Measurements from ENCODE around the gene MAP3K9. TPM values are rescaled to one million over a fixed set of nuclear protein-coding genes. Genes with fewer than 3 reads are reported as not detected.

Gene MAP3K9
- total RNA-seq, 2 experiments from 2014 or later: 4.2 to 6.4 TPM

DNA sequence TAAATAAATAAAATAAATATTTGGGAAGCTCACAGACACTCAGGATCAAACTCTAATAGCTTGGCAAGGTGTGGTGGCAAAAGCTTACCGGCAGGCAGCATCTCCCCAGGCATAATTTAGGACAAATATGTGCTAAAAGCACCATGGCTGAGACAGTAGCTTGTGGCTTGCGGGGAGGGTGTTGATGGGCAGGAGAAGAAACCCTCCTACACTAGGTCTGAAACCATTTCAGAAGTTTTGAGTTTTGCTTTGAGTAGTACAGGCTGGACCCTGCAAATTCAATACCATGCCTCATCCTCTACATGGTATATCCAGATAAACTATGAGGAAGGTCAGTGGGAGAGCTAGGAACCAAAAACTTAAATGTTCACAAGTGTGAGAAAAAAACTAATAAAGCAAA, 33.1 kb downstream of the MAP3K9 start:
- POLR2A ChIA-PET: interaction anchor here (0.7 to 0.8 kb wide), 2 partner anchors 110 to 180 kb away, joined by 3 to 5 read pairs; no protein-coding TSS in a partner anchor
- no peak overlapping the region for H3K4me2 ChIP-seq (ENCODE audit: low read length)
- H3K9me2 ChIP-seq (ENCODE audit: insufficient read depth, low read length): no peaks in the 10 kb centered on the region
- no peak overlapping the region for H3K27ac ChIP-seq (ENCODE audit: low read depth, low read length, poor library complexity, severe bottlenecking)
- H3K4me1 ChIP-seq (ENCODE audit: insufficient read depth, low read length, poor library complexity, severe bottlenecking): peaks cover 22% of the 10 kb centered on the region
- H4K20me1 ChIP-seq (ENCODE audit: insufficient read depth, low read length): no peaks in the 10 kb centered on the region
- no peaks in the 10 kb centered on the region for H3K79me2 ChIP-seq (ENCODE audit: insufficient read depth, low read depth, low read length)
- intact Hi-C loops (cut with micrococcal nuclease; ENCODE audit: unreplicated experiment): no loop called here
- H3K9me3 ChIP-seq (ENCODE audit: low read length): no peaks in the 10 kb centered on the region
- H3K36me3 ChIP-seq (ENCODE audit: insufficient read depth, low read length): no peaks in the 10 kb centered on the region
- CTCF ChIA-PET (ENCODE audit: unreplicated experiment): no interaction called here
- DNase-seq (ENCODE audit: low spot score): no peak
- H2AFZ ChIP-seq (ENCODE audit: low read length): no peak overlapping the region
- no peak overlapping the region for H3K4me3 ChIP-seq (ENCODE audit: low read depth, low read length, poor library complexity, severe bottlenecking)
- TF ChIP-seq EZH2phosphoT487 (IDR thresholded peaks at IDR 0.05; ENCODE audit: borderline replicate concordance, low read depth, low read length): no peak
- TF ChIP-seq, protein P1, sequence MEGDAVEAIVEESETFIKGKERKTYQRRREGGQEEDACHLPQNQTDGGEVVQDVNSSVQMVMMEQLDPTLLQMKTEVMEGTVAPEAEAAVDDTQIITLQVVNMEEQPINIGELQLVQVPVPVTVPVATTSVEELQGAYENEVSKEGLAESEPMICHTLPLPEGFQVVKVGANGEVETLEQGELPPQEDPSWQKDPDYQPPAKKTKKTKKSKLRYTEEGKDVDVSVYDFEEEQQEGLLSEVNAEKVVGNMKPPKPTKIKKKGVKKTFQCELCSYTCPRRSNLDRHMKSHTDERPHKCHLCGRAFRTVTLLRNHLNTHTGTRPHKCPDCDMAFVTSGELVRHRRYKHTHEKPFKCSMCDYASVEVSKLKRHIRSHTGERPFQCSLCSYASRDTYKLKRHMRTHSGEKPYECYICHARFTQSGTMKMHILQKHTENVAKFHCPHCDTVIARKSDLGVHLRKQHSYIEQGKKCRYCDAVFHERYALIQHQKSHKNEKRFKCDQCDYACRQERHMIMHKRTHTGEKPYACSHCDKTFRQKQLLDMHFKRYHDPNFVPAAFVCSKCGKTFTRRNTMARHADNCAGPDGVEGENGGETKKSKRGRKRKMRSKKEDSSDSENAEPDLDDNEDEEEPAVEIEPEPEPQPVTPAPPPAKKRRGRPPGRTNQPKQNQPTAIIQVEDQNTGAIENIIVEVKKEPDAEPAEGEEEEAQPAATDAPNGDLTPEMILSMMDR (conservative IDR thresholded peaks at IDR 0.05; ENCODE audit: low read length): no peak
- BruUV-seq (replicated peaks): no TSS peak

DNA sequence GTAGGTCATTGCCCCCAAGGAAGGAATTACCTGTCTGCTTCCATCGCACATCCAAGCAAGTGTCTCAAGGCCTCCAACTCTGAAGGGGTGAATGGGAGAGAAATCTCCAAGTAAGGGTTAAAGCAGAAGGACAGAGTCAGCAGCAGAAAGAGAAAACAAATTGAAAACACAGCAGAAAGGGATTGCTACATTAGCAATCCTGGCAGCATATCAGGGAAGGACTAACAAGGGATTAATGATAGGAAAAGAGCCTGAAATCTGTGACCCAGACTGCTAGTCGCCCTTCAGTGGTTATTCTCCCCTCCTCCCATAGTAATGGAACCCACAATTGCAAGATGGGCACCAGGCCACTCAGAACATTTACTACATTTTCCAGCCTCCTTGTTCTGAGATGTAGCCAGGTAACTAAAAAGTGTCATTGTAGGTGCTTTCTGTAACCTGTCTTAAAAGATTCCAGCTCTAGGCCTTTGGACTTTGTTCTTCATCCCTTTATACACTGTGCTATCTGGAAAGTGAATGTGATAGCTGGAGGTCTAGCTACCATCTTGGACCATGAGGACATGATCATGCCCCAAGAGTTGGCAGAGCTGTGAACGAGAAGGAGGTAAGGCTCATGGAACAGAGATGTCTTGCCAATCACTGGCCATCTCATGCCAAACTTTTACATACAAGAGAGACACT, 36.0 kb downstream of the MAP3K9 start:
- ChIA-PET POLR2A (interaction anchor here (0.7 to 1.3 kb wide), 3 partner anchors 9 to 332 kb away, joined by 3 to 4 read pairs (median 3); no protein-coding TSS in a partner anchor), CTCF (ENCODE audit: unreplicated experiment) (interaction anchor here (0.5 kb wide), 1 partner anchor 44 kb away, joined by 4 read pairs; no protein-coding TSS in a partner anchor)
- no peaks in the 10 kb centered on the region for H3K79me2 ChIP-seq (ENCODE audit: insufficient read depth, low read depth, low read length)
- H2AFZ ChIP-seq (ENCODE audit: low read length): no peak overlapping the region
- H3K4me2 ChIP-seq (ENCODE audit: low read length): no peak overlapping the region
- BruUV-seq (replicated peaks): no TSS peak
- no peak overlapping the region for H3K4me3 ChIP-seq (ENCODE audit: low read depth, low read length, poor library complexity, severe bottlenecking)
- no peak for TF ChIP-seq EZH2phosphoT487 (IDR thresholded peaks at IDR 0.05; ENCODE audit: borderline replicate concordance, low read depth, low read length)
- TF ChIP-seq, protein P1 (conservative IDR thresholded peaks at IDR 0.05; ENCODE audit: low read length): no peak
- intact Hi-C loops (cut with micrococcal nuclease; ENCODE audit: unreplicated experiment): no loop called here
- no peaks in the 10 kb centered on the region for H3K36me3 ChIP-seq (ENCODE audit: insufficient read depth, low read length)
- no peaks in the 10 kb centered on the region for H3K4me1 ChIP-seq (ENCODE audit: insufficient read depth, low read length, poor library complexity, severe bottlenecking)
- H3K27ac ChIP-seq (ENCODE audit: low read depth, low read length, poor library complexity, severe bottlenecking): no peak overlapping the region
- no peak for DNase-seq (ENCODE audit: low spot score)
- no peaks in the 10 kb centered on the region for H4K20me1 ChIP-seq (ENCODE audit: insufficient read depth, low read length)
- no peaks in the 10 kb centered on the region for H3K9me3 ChIP-seq (ENCODE audit: low read length)
- no peaks in the 10 kb centered on the region for H3K9me2 ChIP-seq (ENCODE audit: insufficient read depth, low read length)

DNA sequence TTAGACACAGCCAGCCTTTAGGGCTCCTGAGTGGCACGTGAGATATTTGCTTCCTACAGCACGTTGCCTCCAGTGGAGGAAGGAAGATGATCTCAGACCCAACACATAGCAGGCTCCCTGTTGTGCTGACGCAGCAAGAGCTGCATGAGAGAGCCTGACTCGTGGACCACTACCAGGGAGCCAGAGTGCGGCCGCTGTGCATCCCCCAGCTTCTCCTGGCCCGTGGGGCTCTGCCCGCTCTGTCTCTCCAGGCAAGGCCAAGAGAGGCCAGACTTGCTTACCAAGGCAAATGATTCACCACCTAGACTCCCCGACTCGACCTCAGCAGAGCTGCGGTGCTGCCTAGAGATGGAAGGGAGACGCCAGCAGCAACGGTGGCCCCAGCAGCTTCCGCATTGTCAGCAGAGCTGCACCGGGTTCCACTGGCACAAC, 37.5 kb downstream of the MAP3K9 start:
- Histone ChIP-seq H3K36me3 (ENCODE audit: insufficient read depth, low read length) (no peaks in the 10 kb centered on the region), H3K9me3 (ENCODE audit: low read length) (no peaks in the 10 kb centered on the region), H3K27ac (ENCODE audit: low read depth, low read length, poor library complexity, severe bottlenecking) (no peak overlapping the region), H3K4me1 (ENCODE audit: insufficient read depth, low read length, poor library complexity, severe bottlenecking) (no peaks in the 10 kb centered on the region), H3K79me2 (ENCODE audit: insufficient read depth, low read depth, low read length) (no peaks in the 10 kb centered on the region), H3K4me3 (ENCODE audit: low read depth, low read length, poor library complexity, severe bottlenecking) (no peak overlapping the region), H3K4me2 (ENCODE audit: low read length) (no peak overlapping the region), H2AFZ (ENCODE audit: low read length) (no peak overlapping the region), H3K9me2 (ENCODE audit: insufficient read depth, low read length) (no peaks in the 10 kb centered on the region), H4K20me1 (ENCODE audit: insufficient read depth, low read length) (no peaks in the 10 kb centered on the region)
- no TSS peak for BruUV-seq (replicated peaks)
- DNase-seq (ENCODE audit: low spot score): no peak
- no peak for TF ChIP-seq EZH2phosphoT487 (IDR thresholded peaks at IDR 0.05; ENCODE audit: borderline replicate concordance, low read depth, low read length)
- TF ChIP-seq, protein P1 (conservative IDR thresholded peaks at IDR 0.05; ENCODE audit: low read length): no peak
- intact Hi-C loops (cut with micrococcal nuclease; ENCODE audit: unreplicated experiment): no loop called here
- CTCF ChIA-PET (ENCODE audit: unreplicated experiment): no interaction called here
- POLR2A ChIA-PET: interaction anchor here (0.6 to 0.9 kb wide), 3 partner anchors 14 to 52 kb away, joined by 3 read pairs; no protein-coding TSS in a partner anchor

Data from OCI-LY7 (cell line).